GM12878 (cell line): ENCODE results near the gene YBEY. TPM values are rescaled to one million over a fixed set of nuclear protein-coding genes. Genes with fewer than 3 reads are reported as not detected.

Experiments used
- ATAC-seq: fragments of 200-7000 bp; cut with Tn5 transposase; 3 replicates; pipeline ENCODE4 v1.9.1; 2020; ENCODE audit warnings: mild to moderate bottlenecking, moderate library complexity
- BruUV-seq: library from RNA; stranded (reverse); fragments of 400-500 nt; replicated peaks from 2 replicates; lab custom pipeline; 2021; lab: Mats Ljungman, UMichigan
- CTCF ChIA-PET: fragments of 300-600 bp; sonication (Branson Sonifier 250); formaldehyde crosslinking; extraction: SDS; loops from one replicate; lab custom pipeline; 2021; ENCODE audit warnings: inconsistent platforms; lab: Yijun Ruan, JAX
- POLR2A ChIA-PET: fragments of 350-600 bp; formaldehyde crosslinking; extraction: SDS; loops from one replicate; lab custom pipeline; 2021; ENCODE audit warnings: inconsistent platforms; lab: Charles Lee
- RAD21 ChIA-PET: fragments of 300-600 bp; sonication (Branson Sonifier 250); formaldehyde crosslinking; loops from one replicate; lab custom pipeline; 2023; ENCODE audit warnings: antibody characterized with exemption; ENCODE audit not compliant: unreplicated experiment; lab: Charles Lee
- SMC1A ChIA-PET: fragments of 300-600 bp; sonication (Branson Sonifier 250); formaldehyde crosslinking; loops from one replicate; lab custom pipeline; 2023; ENCODE audit not compliant: unreplicated experiment, uncharacterized antibody; lab: Charles Lee
- DNase-seq: peaks from one replicate; pipeline ENCODE4 v3.0.0-alpha.2; 2011; ENCODE audit warnings: low read depth, low spot score
- FAIRE-seq: peaks from 3 replicates; lab custom pipeline; 2011; peaks lifted over from hg19 to GRCh38; lab: Jason Lieb, UNC
- H2AFZ ChIP-seq: 2 replicates; pipeline ENCODE4 v1.6.0; 2011; ENCODE audit warnings: low read depth, low read length, control low read depth; ENCODE audit not compliant: control insufficient read depth
- H3K27ac ChIP-seq: 2 replicates; pipeline ENCODE4 v1.5.1; 2011; ENCODE audit warnings: control low read depth; ENCODE audit not compliant: control insufficient read depth, insufficient read depth
- H3K27me3 ChIP-seq, 2 experiments: replicated peaks in 1 of 2; 2 replicates each; pipeline versions ENCODE4 v1.6.0 to v1.6.1; 2011; ENCODE audit warnings: low read length in 1 of 2; ENCODE audit not compliant: control insufficient read depth in 2 of 2, insufficient read depth in 2 of 2
- H3K36me3 ChIP-seq, 2 experiments: 2 replicates each; pipeline ENCODE4 v1.5.1; 2011; ENCODE audit warnings: low read length in 1 of 2; ENCODE audit not compliant: control insufficient read depth in 2 of 2, insufficient read depth in 2 of 2
- H3K4me1 ChIP-seq: 2 replicates; pipeline ENCODE4 v1.6.1; 2011; ENCODE audit warnings: mild to moderate bottlenecking, low read length, moderate library complexity, mixed read lengths; ENCODE audit not compliant: control insufficient read depth, insufficient read depth
- H3K4me2 ChIP-seq: 2 replicates; pipeline ENCODE4 v1.6.0; 2011; ENCODE audit warnings: control low read depth; ENCODE audit not compliant: control insufficient read depth, insufficient read depth
- H3K4me3 ChIP-seq: fragments of 200-600 bp; sonication (generic); 2 replicates; pipeline ENCODE4 v1.5.1; 2016
- H3K79me2 ChIP-seq: 2 replicates; pipeline ENCODE4 v1.6.0; 2011; ENCODE audit warnings: low read length; ENCODE audit not compliant: control insufficient read depth, insufficient read depth
- H3K9ac ChIP-seq: 2 replicates; pipeline ENCODE4 v1.8.0; 2011; ENCODE audit warnings: low read length, control low read depth, mixed read lengths; ENCODE audit not compliant: control insufficient read depth, insufficient read depth
- H3K9me3 ChIP-seq: replicated peaks from 3 replicates; pipeline ENCODE4 v1.5.1; 2011; ENCODE audit warnings: mild to moderate bottlenecking, low read length; ENCODE audit not compliant: control insufficient read depth, insufficient read depth
- H4K20me1 ChIP-seq: 2 replicates; pipeline ENCODE4 v1.6.0; 2011; ENCODE audit not compliant: control insufficient read depth, insufficient read depth
- ASH2L ChIP-seq: fragments of 300-600, 200-600 bp; sonication (generic); IDR thresholded peaks from 2 replicates; pipeline ENCODE4 v1.6.1; 2017; ENCODE audit warnings: low read depth, mild to moderate bottlenecking, borderline replicate concordance
- CTCF ChIP-seq, 3 experiments: IDR thresholded peaks in 2 of 3; conservative IDR thresholded peaks in 1 of 3; 2 replicates each; pipeline ENCODE4 v1.5.1; 2011; ENCODE audit warnings: low read depth in 3 of 3, low read length in 3 of 3, mild to moderate bottlenecking in 3 of 3, control low read depth in 2 of 3, moderate library complexity in 2 of 3, inconsistent platforms in 1 of 3, mixed read lengths in 1 of 3; ENCODE audit not compliant: control insufficient read depth in 2 of 3, insufficient read depth in 1 of 3; ENCODE audit errors: extremely low read depth in 1 of 3
- DPF2 ChIP-seq: fragments of 450-650 bp; IDR thresholded peaks from 2 replicates; pipeline ENCODE4 v1.6.1; 2017; ENCODE audit warnings: mild to moderate bottlenecking
- GATAD2B ChIP-seq: fragments of 450-650 bp; conservative IDR thresholded peaks from 2 replicates; pipeline ENCODE4 v1.6.1; 2017; ENCODE audit warnings: low read depth, mild to moderate bottlenecking, moderate library complexity
- HDAC6 ChIP-seq: fragments of 200-600 bp; sonication (generic); IDR thresholded peaks from one replicate; pipeline ENCODE4 v1.8.0; 2017; ENCODE audit warnings: antibody characterized with exemption; ENCODE audit not compliant: unreplicated experiment
- IKZF1 ChIP-seq: fragments of 450-650 bp; conservative IDR thresholded peaks from 2 replicates; pipeline ENCODE4 v1.6.1; 2017; ENCODE audit warnings: antibody characterized with exemption, mild to moderate bottlenecking
- NBN ChIP-seq: fragments of 450-650 bp; IDR thresholded peaks from 2 replicates; pipeline ENCODE4 v1.6.1; 2016
- NFXL1 ChIP-seq: fragments of 450-650 bp; IDR thresholded peaks from 2 replicates; pipeline ENCODE4 v1.6.1; 2017; ENCODE audit warnings: antibody characterized with exemption, mild to moderate bottlenecking, borderline replicate concordance
- POLR2A ChIP-seq: IDR thresholded peaks from 2 replicates; pipeline ENCODE4 v1.6.1; 2011; ENCODE audit warnings: low read depth, mild to moderate bottlenecking, low read length
- RUNX3 ChIP-seq: IDR thresholded peaks from 2 replicates; pipeline ENCODE4 v1.6.1; 2012; ENCODE audit warnings: low read length, inconsistent platforms
- STAT1 ChIP-seq: fragments of 450-650 bp; conservative IDR thresholded peaks from 2 replicates; pipeline ENCODE4 v1.6.1; 2014; ENCODE audit warnings: antibody characterized with exemption, mild to moderate bottlenecking
- TCF12 ChIP-seq: IDR thresholded peaks from 2 replicates; pipeline ENCODE4 v1.6.1; 2011; ENCODE audit warnings: low read depth, mild to moderate bottlenecking, low read length
- TCF7 ChIP-seq: IDR thresholded peaks from 2 replicates; pipeline ENCODE4 v1.6.1; 2014; ENCODE audit warnings: antibody characterized with exemption, borderline replicate concordance
- ZBED1 ChIP-seq: IDR thresholded peaks from 2 replicates; pipeline ENCODE4 v1.6.1; 2016; ENCODE audit warnings: borderline replicate concordance
- WGBS: methylation state at CpG from one replicate; pipeline ENCODE4 v1.1.6; 2016; ENCODE audit warnings: low lambda C conversion rate; ENCODE audit not compliant: insufficient replicate concordance, insufficient coverage; ENCODE audit errors: missing lambda C conversion rate; 5-methylcytosine and 5-hydroxymethylcytosine counted together
- in situ Hi-C: fragments of 300-500 bp; cut with MboI; formaldehyde crosslinking; loops from 9 replicates; pipeline ENCODE4 v1.14.3; 2018; ENCODE audit warnings: mixed read lengths
- intact Hi-C: fragments of 100-400 bp; cut with micrococcal nuclease; formaldehyde crosslinking; loops from one replicate; pipeline ENCODE4 v1.14.2; 2022; ENCODE audit not compliant: unreplicated experiment
- polyA plus RNA-seq, 11 experiments: library from polyadenylated mRNA; depleted of rRNA in 4 of 11; unstranded in 6 of 11; stranded (reverse) in 5 of 11; fragments of >200 nt; fragmentation: Nextera tagmentation in 4 of 11; fragmentation: Illumina TruSeq in 1 of 11; extraction: Ambion mirVana in 4 of 11; extraction: Trizol in 1 of 11; gene quantifications; 1 replicate in 1 of 11; 2 replicates in 10 of 11; pipeline versions ENCODE4 v1.2.1 to v1.2.3, GENCODE V29; 2011 to 2016; ENCODE audit warnings: inconsistent platforms in 2 of 11, missing spikeins in 2 of 11, low read depth in 1 of 11
- total RNA-seq, 4 experiments: library from RNA; depleted of rRNA in 3 of 4; stranded (reverse); fragments of >200 nt in 3 of 4; fragmentation: Illumina TruSeq in 1 of 4; extraction: Trizol in 1 of 4; gene quantifications; 2 replicates each; pipeline versions ENCODE4 v1.2.1 to v1.2.3, GENCODE V29; 2013 to 2021

The YBEY gene
- total and polyA plus RNA-seq, 10 of the 15 experiments (the other 5 are each of a cell fraction or from before 2014, with no cell fraction given) = 6.5 to 31.4 (median 18.5) TPM

GRCh38 chr21:46325073-46325912 is 39.2 kb downstream of the YBEY start:
- Histone ChIP-seq H3K27me3 (no peaks in the 10 kb centered on the region), H3K79me2 (peaks cover 55% of the 10 kb centered on the region), H3K36me3 (peaks cover 2 to 7% of the 10 kb centered on the region in 2 experiments), H3K4me3 (peak overlapping the region; percentile 88), H3K4me2 (peak overlapping the region; percentile 62), H3K27ac (peak overlapping the region; percentile 65), H3K9me3 (no peaks in the 10 kb centered on the region), H3K4me1 (peaks cover 5% of the 10 kb centered on the region), H3K9ac (peak overlapping the region; percentile 80), H2AFZ (peak overlapping the region; percentile 78), H4K20me1 (no peaks in the 10 kb centered on the region)
- DNase-seq (no peak), ATAC-seq (peak; percentile 36), FAIRE-seq (no peak)
- BruUV-seq = no TSS peak
- ChIA-PET CTCF (interaction anchor here (0.6 to 1.9 kb wide), 20 partner anchors 13 to 654 kb away, joined by 3 to 23 read pairs (median 4); partner anchors contain the start of genes MCM3AP and YBEY), SMC1A (interaction anchor here (0.6 to 1.7 kb wide), 19 partner anchors 10 to 234 kb away, joined by 3 to 12 read pairs (median 4); partner anchors contain the start of genes DIP2A, MCM3AP and YBEY), POLR2A (interaction anchor here (0.6 to 1.4 kb wide), 5 partner anchors 37 to 133 kb away, joined by 3 to 7 read pairs (median 7); partner anchors contain the start of genes DIP2A and LSS), RAD21 (interaction anchor here (0.7 to 2.6 kb wide), 11 partner anchors 13 to 283 kb away, joined by 3 to 17 read pairs (median 4); partner anchors contain the start of genes MCM3AP and YBEY)
- WGBS = 6% methylated on average over 34 of the region's 43 CpGs
- intact Hi-C loops = no loop called here
- TF ChIP-seq IKZF1 (peak; percentile 40; the same call in 1 of the 2 replicates), POLR2A (0 out of 2 replicates have a peak, but pooled peaks have one; percentile 13), RUNX3 (peak; percentile 20; the same call in 1 of the 2 replicates), DPF2 (0 out of 2 replicates have a peak, but pooled peaks have one; percentile 7), ASH2L (no peak), HDAC6 (peak; percentile 59), CTCF (IDR thresholded peaks at IDR 0.05 in 2 of 3, conservative IDR thresholded peaks at IDR 0.05 in 1 of 3; ENCODE audit: control insufficient read depth in 2 of 3, extremely low read depth in 1 of 3, insufficient read depth in 1 of 3, low read depth in 3 of 3, low read length in 3 of 3) (peak in 2 of 3 experiments; percentile 31 to 32; a peak in 3 of 6 replicates), TCF12 (no peak), ZBED1 (peak; percentile 75; the same call in 1 of the 2 replicates), NBN (0 out of 2 replicates have a peak, but pooled peaks have one; percentile 32), NFXL1 (no peak), STAT1 (no peak), GATAD2B (0 out of 2 replicates have a peak, but pooled peaks have one; percentile 52), TCF7 (no peak)
- in situ Hi-C loops = no loop called here
